GM13976 (cell line): ENCODE data around the gene RALY.

Source experiments
- DNase-seq: peaks from one replicate; pipeline ENCODE4 v3.0.0; 2012; ENCODE audit warnings: low spot score
- in situ Hi-C: fragments of 300-500 bp; cut with MboI; formaldehyde crosslinking; loops from one replicate; pipeline ENCODE4 v1.12.0; 2022; ENCODE audit warnings: low sequenced_read_pairs, mixed read lengths, inconsistent platforms; ENCODE audit not compliant: unreplicated experiment
- TF ChIP-seq, protein P1 (sequence below): IDR thresholded peaks from 2 replicates; pipeline ENCODE4 v1.5.1; 2012; ENCODE audit warnings: borderline replicate concordance, mild to moderate bottlenecking; ENCODE audit not compliant: insufficient read depth; ENCODE audit errors: extremely low read depth, missing control alignments, control extremely low read depth

The RALY gene

GRCh38 chr20:34098570-34098969 is 104.9 kb downstream of the RALY start:
- in situ Hi-C loops, result no loop called here
- no peak for DNase-seq
- TF ChIP-seq, protein P1, sequence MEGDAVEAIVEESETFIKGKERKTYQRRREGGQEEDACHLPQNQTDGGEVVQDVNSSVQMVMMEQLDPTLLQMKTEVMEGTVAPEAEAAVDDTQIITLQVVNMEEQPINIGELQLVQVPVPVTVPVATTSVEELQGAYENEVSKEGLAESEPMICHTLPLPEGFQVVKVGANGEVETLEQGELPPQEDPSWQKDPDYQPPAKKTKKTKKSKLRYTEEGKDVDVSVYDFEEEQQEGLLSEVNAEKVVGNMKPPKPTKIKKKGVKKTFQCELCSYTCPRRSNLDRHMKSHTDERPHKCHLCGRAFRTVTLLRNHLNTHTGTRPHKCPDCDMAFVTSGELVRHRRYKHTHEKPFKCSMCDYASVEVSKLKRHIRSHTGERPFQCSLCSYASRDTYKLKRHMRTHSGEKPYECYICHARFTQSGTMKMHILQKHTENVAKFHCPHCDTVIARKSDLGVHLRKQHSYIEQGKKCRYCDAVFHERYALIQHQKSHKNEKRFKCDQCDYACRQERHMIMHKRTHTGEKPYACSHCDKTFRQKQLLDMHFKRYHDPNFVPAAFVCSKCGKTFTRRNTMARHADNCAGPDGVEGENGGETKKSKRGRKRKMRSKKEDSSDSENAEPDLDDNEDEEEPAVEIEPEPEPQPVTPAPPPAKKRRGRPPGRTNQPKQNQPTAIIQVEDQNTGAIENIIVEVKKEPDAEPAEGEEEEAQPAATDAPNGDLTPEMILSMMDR, result no peak

- TF ChIP-seq, protein P1, result no peak
- in situ Hi-C loops, result no loop called here
- no peak for DNase-seq
Measured at GRCh38 chr20:34099675-34100074, 106.0 kb downstream of the RALY start.

DNA sequence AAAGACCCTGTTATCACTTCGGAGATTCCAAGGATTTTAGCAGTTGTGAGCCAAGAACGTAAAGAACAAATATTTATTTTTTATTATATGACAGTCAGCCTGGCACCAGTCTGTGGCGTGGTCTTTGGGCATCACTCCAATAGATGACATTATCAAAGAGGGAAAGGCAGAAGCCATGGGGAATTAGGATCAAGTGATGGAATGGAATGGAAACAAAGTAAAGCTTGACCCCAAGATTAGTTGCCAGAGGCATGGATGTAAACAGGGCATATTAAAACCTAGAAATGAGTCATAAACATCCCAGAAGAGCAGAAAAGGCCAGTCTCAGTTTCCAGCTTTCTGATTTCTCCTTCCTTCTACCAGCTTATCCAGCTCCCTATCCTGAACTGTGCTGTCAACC is 106.9 kb downstream of the RALY start:
- DNase-seq, result no peak
- in situ Hi-C loops, result no loop called here
- TF ChIP-seq, protein P1, result no peak

GRCh38 chr20:34102342-34102741 is 108.6 kb downstream of the RALY start:
- TF ChIP-seq, protein P1, result no peak
- in situ Hi-C loops, result no loop called here
- no peak for DNase-seq

DNA sequence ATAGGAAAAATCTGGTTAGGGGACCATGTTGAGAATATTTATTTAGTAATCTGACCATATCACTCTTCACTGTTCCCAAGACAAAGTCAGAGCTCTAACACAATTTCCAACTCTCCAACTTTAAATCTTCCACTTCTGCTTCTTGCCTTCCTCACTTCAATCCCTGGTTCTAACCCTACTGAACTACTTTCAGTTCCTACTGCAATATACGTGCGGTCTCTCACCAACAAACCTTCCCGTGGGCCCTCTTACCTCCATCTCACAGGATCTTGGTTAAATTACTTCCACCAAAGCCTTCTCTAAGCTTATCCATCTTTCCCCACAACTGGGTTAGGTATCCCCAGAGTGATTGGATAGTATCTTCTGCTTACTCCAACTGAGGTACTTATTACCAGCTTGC is 110.3 kb downstream of the RALY start:
- no peak for DNase-seq
- TF ChIP-seq, protein P1, result no peak
- in situ Hi-C loops, result no loop called here

GRCh38 chr20:34105978-34106675 is 112.4 kb downstream of the RALY start:
- TF ChIP-seq, protein P1, result no peak
- DNase-seq, result no peak
- in situ Hi-C loops, result no loop called here
